GM20000 (cell line): ENCODE measurements around the gene NPBWR2.

ENCODE experiments used
- DNase-seq: peaks from one replicate; pipeline ENCODE4 v3.0.0; 2012; ENCODE audit warnings: low spot score
- TF ChIP-seq, protein P1 (sequence below): IDR thresholded peaks from 2 replicates; pipeline ENCODE4 v1.5.1; 2012; ENCODE audit warnings: mild to moderate bottlenecking, control low read depth; ENCODE audit errors: extremely low read depth, missing control alignments

Gene NPBWR2

DNA sequence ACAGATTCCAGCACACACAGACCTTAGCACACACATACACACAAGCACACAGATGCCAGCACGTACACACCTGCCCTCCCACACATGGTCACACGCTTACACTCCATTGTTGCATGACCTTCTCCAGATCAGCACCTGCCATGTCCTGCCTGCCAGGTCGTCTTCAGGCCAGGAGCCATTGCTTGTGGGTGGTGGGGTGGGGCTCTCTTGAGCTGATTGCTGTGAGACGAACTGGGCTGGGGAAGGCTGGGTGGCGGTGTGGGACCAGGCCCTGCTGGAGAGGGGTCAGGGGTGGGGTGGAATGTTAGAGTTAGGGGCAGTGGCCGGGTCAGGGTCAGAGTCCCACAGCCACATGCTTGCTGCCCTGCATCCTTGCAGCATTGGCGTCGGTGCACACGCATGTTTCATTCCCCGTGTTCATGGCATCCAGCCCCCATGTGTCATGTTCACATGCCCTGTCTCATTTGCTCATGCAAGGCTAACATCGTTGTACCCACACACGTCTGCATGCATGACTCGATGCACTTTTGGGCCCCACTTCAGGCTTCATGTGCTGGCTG, 6.5 kb upstream of the NPBWR2 start:
- TF ChIP-seq, protein P1, sequence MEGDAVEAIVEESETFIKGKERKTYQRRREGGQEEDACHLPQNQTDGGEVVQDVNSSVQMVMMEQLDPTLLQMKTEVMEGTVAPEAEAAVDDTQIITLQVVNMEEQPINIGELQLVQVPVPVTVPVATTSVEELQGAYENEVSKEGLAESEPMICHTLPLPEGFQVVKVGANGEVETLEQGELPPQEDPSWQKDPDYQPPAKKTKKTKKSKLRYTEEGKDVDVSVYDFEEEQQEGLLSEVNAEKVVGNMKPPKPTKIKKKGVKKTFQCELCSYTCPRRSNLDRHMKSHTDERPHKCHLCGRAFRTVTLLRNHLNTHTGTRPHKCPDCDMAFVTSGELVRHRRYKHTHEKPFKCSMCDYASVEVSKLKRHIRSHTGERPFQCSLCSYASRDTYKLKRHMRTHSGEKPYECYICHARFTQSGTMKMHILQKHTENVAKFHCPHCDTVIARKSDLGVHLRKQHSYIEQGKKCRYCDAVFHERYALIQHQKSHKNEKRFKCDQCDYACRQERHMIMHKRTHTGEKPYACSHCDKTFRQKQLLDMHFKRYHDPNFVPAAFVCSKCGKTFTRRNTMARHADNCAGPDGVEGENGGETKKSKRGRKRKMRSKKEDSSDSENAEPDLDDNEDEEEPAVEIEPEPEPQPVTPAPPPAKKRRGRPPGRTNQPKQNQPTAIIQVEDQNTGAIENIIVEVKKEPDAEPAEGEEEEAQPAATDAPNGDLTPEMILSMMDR: no peak
- DNase-seq: no peak

DNA sequence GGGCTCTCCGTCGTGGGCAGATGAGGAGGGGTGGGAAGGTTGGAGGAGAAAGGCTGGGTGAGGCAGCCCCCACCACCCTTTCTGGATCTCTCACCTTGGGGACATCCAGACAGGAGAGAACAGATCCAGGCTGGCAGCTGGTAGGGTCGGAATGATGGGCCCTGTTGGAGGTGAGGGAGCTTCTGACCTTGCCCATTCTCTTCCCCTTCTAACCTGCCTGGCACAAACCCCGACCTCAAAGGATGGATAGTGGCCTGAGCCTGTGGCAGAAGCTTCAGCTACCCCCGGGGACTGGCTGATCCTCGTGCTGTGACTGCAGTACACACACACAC, 6.0 kb upstream of the NPBWR2 start:
- no peak for DNase-seq
- TF ChIP-seq, protein P1: no peak

DNA sequence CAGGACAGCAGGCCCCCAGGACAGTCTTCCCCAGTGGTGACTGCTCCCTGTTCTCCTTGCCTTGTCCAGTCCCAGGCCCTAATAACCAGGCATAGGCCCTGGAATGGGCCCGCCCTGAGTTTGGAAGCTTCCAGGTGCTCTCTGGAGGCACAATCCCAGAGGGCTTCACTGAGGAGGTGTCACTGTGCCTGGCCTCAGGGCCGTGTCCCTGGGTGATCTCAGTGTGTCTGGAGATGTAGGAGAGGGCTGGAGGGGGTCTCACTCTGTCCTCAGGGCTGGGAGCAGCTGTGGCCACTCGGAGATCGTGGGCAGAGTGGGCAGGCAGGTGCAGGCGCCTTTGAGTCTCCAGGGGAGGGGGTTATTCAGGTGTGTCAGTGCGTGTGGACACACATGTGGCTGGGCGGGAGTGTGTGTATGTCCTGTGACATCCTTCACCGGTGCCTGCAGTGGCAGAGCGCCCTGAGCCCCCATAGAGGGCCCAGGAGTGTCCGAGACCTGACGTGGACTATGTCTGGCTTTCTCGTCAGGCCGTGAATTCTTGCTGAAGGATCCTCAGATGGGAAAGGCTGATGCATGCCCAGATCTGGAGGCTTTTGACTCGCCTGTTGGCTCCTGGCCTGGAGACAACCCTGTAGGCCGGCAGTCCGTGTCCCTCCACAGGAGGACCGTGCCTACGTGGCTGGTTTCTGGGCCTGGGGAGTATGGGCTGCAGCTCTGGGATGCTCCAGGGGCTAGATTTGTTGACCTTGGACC, 5.5 kb upstream of the NPBWR2 start:
- no peak for DNase-seq
- TF ChIP-seq, protein P1: no peak

DNA sequence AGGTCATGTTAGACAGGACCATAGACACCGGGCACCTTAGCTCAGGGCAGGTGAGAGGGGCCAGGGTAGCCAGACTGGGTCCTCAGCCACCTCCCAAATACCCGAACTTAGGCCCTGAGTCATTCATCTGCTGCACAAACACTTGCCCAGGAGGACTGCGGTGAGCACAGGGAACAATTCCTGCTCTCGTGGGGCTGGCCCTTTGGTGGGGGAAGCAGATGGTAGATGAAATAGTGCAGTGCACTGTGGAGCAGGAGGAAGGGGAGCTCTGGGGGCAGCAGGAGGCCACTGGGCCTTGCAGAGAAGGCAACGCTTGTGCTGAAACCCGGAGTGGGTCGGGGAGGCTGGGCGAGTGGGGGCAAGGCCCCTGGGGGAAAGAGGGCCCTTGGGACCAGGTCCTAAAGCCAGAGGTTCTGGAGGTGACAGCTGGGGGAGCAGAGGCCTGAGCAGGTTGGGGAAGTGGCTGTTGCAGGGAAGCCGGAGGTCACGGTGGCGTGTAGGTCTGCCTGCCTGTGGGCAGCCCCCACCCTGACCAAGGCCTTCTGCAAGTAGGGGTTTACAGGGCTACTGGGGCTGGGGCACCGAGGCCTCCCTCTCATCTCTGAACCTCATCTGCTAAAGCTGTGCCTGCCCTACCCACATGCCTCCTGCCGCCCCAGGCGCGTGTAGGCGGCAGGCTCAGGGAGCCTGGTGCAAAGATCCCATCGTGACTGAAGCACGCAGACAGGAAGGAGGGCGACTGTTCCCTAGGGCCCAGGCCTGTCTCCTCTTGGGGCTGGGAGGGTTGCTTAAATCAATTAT, 4.7 kb upstream of the NPBWR2 start:
- DNase-seq: no peak
- TF ChIP-seq, protein P1: no peak

DNA sequence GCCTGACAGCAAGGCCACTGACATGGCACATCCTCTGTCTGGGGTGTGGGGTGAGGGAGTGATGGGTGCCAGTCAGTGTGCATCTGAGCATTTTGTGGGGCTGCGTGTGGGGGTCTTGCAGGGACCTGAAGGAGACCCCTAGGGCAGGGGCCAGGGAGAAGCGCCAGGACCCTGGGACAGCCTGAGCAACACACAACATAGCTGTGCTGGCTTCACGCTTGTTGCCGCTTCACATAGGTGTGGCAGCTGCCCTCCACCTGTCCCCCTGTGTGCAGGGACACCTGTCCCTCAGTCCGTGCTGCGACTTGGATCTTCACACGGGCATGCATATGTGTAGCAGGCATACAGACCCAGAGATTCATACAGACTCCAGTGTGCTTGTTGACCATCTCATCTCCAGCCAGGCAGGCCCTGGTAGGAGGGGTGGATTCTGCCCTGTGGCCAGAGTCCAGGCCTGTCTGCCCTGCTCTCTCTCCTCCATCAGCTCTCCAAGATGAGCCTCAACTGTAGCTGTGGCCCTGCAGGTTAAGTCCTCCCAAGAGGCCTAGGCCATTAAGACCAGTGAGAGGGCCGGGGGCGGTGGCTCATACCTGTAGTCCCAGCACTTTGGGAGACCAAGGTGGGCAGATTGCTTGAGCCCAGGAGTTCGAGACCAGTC, 3.2 kb upstream of the NPBWR2 start:
- no peak for DNase-seq
- TF ChIP-seq, protein P1: no peak

DNA sequence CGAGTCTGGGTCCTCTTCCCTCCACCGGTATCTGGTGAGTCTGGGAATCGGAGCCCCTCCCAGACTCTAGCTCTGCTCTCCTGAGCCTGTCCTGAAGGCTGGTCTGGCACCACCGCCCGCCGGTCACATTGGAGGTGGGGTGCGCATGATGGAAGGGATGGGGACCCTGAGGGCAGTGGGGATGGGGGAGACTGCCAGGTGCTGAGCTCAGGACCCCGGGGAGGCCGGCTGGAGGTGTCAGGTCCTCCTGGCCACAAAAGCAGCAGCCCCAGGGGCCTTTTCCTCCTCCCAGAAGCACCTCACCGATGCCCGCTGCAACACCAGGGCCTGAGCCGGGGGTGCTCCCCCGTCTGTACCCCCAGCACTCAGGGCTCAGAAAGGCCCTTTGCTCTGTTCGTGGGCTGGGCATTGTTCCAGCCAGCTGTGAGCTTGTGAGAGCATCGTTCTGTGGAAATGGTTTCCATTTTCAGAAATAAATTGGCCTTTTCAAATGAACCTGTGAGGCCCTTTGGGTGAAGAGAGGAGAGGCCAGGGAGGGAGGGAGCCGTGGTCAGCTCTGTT, 2.5 kb upstream of the NPBWR2 start:
- TF ChIP-seq, protein P1: no peak
- no peak for DNase-seq
